ENCODE results near the gene PDHA2. TPM values are rescaled to one million over a fixed set of nuclear protein-coding genes. Genes with fewer than 3 reads are reported as not detected.

Gene PDHA2
- not detected for total RNA-seq
- not detected for polyA plus RNA-seq

DNA sequence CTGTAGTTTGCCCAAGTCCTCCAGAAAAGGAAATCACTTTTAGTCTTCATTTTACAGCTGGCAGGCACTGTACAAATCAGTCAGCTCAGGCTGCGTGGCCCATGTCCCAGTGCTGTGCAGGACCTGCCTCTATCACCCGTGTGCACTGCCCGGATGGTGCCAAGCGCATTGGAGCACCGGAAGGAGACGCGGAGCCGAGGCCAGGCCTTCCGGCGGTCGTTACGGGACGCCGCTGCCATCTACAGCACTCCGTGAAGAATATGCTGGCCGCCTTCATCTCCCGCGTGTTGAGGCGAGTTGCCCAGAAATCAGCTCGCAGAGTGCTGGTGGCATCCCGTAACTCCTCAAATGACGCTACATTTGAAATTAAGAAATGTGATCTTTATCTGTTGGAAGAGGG, at the start of gene PDHA2:
Gene PDHA2, plus strand, starts transcription at position 203 of the 400 bp plus-strand sequence. Its CDS starts 58 bp downstream, at position 261.
- Histone ChIP-seq H3K27ac (no peak within 1 kb of the TSS), H3K9me3 (no peaks in the 10 kb centered on the region), H3K36me3 (no peaks in the 10 kb centered on the region), H3K4me3 (no peak within 1 kb of the TSS), H3K27me3 (no peaks in the 10 kb centered on the region), H3K4me1 (no peaks in the 10 kb centered on the region)
- intact Hi-C loops (cut with DNase I) = no loop called here
- TF ChIP-seq EP300 (IDR thresholded peaks at IDR 0.05) (no peak), POLR2AphosphoS5 (IDR thresholded peaks at IDR 0.05) (no peak), POLR2A (IDR thresholded peaks at IDR 0.05) (no peak)
- TF ChIP-seq, protein P1, sequence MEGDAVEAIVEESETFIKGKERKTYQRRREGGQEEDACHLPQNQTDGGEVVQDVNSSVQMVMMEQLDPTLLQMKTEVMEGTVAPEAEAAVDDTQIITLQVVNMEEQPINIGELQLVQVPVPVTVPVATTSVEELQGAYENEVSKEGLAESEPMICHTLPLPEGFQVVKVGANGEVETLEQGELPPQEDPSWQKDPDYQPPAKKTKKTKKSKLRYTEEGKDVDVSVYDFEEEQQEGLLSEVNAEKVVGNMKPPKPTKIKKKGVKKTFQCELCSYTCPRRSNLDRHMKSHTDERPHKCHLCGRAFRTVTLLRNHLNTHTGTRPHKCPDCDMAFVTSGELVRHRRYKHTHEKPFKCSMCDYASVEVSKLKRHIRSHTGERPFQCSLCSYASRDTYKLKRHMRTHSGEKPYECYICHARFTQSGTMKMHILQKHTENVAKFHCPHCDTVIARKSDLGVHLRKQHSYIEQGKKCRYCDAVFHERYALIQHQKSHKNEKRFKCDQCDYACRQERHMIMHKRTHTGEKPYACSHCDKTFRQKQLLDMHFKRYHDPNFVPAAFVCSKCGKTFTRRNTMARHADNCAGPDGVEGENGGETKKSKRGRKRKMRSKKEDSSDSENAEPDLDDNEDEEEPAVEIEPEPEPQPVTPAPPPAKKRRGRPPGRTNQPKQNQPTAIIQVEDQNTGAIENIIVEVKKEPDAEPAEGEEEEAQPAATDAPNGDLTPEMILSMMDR (IDR thresholded peaks at IDR 0.05) = no peak
- DNase-seq = no peak
- 96% methylated on average over 22 of the region's 22 CpGs for WGBS, 2 donors

DNA sequence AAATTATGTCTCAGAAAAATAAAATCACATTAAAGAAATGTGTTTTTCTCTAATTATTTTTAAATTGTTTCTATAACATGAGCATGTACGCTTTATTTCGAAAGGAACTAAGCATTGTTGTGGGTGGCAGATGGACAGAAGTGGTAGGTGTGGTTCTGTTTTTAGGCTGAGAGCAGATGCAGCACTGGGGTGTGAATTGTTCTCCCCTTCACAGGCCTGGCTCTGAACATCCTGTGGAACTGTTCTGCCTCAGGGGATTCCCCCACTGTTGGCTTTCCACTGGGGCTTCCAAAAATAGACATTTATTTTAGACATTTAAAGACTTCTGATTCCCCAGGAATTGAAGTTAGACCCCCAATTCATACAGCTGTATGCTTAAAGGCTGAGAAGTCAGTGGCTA, 41.9 kb upstream of the PDHA2 start:
- Histone ChIP-seq H3K4me1 (no peaks in the 10 kb centered on the region), H3K9me3 (no peaks in the 10 kb centered on the region), H3K27ac (no peak overlapping the region), H3K36me3 (no peaks in the 10 kb centered on the region), H3K27me3 (no peaks in the 10 kb centered on the region), H3K4me3 (no peak overlapping the region)
- DNase-seq = no peak
- WGBS, 2 donors = 63 to 85% methylated on average over 2 of the region's 2 CpGs
- no peak for TF ChIP-seq EP300 (IDR thresholded peaks at IDR 0.05)
- TF ChIP-seq POLR2AphosphoS5 (IDR thresholded peaks at IDR 0.05) = no peak
- TF ChIP-seq POLR2A (IDR thresholded peaks at IDR 0.05) = no peak
- TF ChIP-seq, protein P1 (IDR thresholded peaks at IDR 0.05) = no peak
- intact Hi-C loops (cut with DNase I) = no loop called here

DNA sequence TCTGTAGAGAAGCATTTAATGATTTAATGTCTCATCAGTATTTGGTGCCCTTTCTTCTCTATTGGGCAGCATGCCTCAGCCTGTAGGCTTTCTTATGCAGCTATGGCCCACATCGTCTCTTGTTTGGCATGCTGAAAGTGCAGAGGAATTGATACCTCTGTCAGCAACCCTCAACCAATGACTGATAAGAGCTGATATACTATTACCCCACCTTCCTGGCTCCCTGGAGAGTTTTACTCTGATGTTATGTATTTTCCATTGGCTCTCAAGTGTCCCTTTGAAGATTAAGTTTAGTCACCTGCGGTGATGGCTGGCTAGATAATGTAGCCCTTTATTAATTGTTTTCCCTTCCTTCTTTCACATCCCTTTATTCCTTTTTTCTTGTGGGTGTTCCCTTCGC, 41.2 kb upstream of the PDHA2 start:
- H3K36me3 ChIP-seq = no peaks in the 10 kb centered on the region
- no peak overlapping the region for H3K27ac ChIP-seq
- no peaks in the 10 kb centered on the region for H3K4me1 ChIP-seq
- no peaks in the 10 kb centered on the region for H3K9me3 ChIP-seq
- no peak overlapping the region for H3K4me3 ChIP-seq
- intact Hi-C loops (cut with DNase I) = no loop called here
- 76 to 80% methylated on average over 3 of the region's 3 CpGs for WGBS, 2 donors
- TF ChIP-seq POLR2AphosphoS5 (IDR thresholded peaks at IDR 0.05) (no peak), POLR2A (IDR thresholded peaks at IDR 0.05) (no peak), EP300 (IDR thresholded peaks at IDR 0.05) (no peak)
- TF ChIP-seq, protein P1 (IDR thresholded peaks at IDR 0.05) = no peak
- no peaks in the 10 kb centered on the region for H3K27me3 ChIP-seq
- DNase-seq = no peak

DNA sequence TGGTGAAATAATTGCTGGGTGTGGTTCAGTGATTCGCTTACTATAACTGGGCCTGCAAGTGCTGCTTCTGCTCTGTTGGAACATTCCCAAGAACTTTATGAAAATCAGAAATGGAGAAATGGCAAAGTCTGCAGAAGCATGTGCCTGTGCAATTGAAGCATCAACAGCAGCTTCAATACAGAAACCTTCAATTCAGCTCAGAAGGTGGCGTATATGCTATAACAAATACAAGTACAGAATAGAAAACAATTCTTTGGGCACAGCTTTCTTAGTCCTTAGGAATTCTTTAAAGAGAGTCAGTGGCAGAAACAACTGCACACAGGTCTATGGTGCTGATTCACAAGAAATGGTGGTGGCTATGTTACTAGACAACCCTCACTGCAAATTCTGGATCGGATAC, 18.0 kb upstream of the PDHA2 start:
- Histone ChIP-seq H3K36me3 (no peaks in the 10 kb centered on the region), H3K27me3 (no peaks in the 10 kb centered on the region), H3K4me1 (no peaks in the 10 kb centered on the region), H3K27ac (no peak overlapping the region), H3K4me3 (no peak overlapping the region), H3K9me3 (no peaks in the 10 kb centered on the region)
- intact Hi-C loops (cut with DNase I) = no loop called here
- WGBS, 2 donors = 61 to 79% methylated on average over 3 of the region's 3 CpGs
- no peak for DNase-seq
- TF ChIP-seq EP300 (IDR thresholded peaks at IDR 0.05) = no peak
- TF ChIP-seq POLR2A (IDR thresholded peaks at IDR 0.05) = no peak
- no peak for TF ChIP-seq POLR2AphosphoS5 (IDR thresholded peaks at IDR 0.05)
- TF ChIP-seq, protein P1 (IDR thresholded peaks at IDR 0.05) = no peak

DNA sequence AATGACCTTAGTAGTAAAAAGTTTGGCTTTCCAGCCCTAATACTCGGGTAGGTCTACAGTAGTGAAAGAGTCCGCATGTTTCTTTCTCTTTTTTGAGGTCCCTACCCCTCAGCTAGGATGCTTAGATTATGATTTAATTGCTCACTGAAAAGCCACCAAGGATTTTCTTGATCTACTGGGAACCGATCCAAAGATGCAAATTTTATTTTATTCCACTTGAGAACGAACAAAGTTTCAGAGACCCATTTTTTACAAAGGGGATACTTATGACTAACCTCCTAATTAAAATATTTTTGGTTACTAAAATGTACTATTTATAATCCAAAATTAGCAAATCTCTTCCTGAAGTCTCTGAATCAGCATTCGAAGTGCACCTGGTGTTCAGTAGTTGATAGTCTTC, 14.3 kb upstream of the PDHA2 start:
- H3K27me3 ChIP-seq = no peaks in the 10 kb centered on the region
- H3K36me3 ChIP-seq = no peaks in the 10 kb centered on the region
- WGBS, 2 donors = 77 to 82% methylated on average over 5 of the region's 5 CpGs
- no peaks in the 10 kb centered on the region for H3K4me1 ChIP-seq
- no peak overlapping the region for H3K27ac ChIP-seq
- TF ChIP-seq EP300 (IDR thresholded peaks at IDR 0.05) (no peak), POLR2AphosphoS5 (IDR thresholded peaks at IDR 0.05) (no peak), POLR2A (IDR thresholded peaks at IDR 0.05) (no peak)
- TF ChIP-seq, protein P1 (IDR thresholded peaks at IDR 0.05) = no peak
- H3K9me3 ChIP-seq = no peaks in the 10 kb centered on the region
- intact Hi-C loops (cut with DNase I) = no loop called here
- no peak overlapping the region for H3K4me3 ChIP-seq
- DNase-seq = no peak

Measured in sigmoid colon (tissue), 7 donors.